CD14-positive monocyte (primary cell): ENCODE data around the gene KIF13A. TPM values are rescaled to one million over a fixed set of nuclear protein-coding genes. Genes with fewer than 3 reads are reported as not detected.
A peak's percentile ranks its signal among the peaks of the same experiment; 100 is the strongest.

Experiments used
- DNase-seq, 3 donors: peaks; one replicate each; pipeline ENCODE4 v3.0.0-alpha.2; 2011 to 2022
- H2AFZ ChIP-seq: 2 replicates; pipeline ENCODE4 v1.6.0; 2012; ENCODE audit warnings: mild to moderate bottlenecking, low read depth, low read length, inconsistent platforms; ENCODE audit not compliant: insufficient read depth, poor library complexity, severe bottlenecking
- H3K27ac ChIP-seq, 2 donors: 1 replicate in 1 of 2; 2 replicates in 1 of 2; pipeline ENCODE4 v1.5.1; 2012 to 2013; ENCODE audit warnings: low read length in 2 of 2, control low read depth in 1 of 2, inconsistent platforms in 1 of 2, low read depth in 1 of 2, mild to moderate bottlenecking in 1 of 2
- H3K27me3 ChIP-seq, 2 donors: one replicate each; pipeline versions ENCODE4 v1.6.0 to v1.6.1; 2011 to 2013; ENCODE audit warnings: low read length in 2 of 2; ENCODE audit not compliant: control insufficient read depth in 2 of 2, insufficient read depth in 2 of 2
- H3K36me3 ChIP-seq, 2 donors: replicated peaks in 1 of 2; 1 replicate in 1 of 2; 2 replicates in 1 of 2; pipeline versions ENCODE4 v1.5.1 to v1.6.1; 2012 to 2013; ENCODE audit warnings: low read length in 2 of 2, control low read depth in 1 of 2, inconsistent platforms in 1 of 2, mild to moderate bottlenecking in 1 of 2; ENCODE audit not compliant: insufficient read depth in 2 of 2, control insufficient read depth in 1 of 2
- H3K4me1 ChIP-seq, 2 donors: 1 replicate in 1 of 2; 2 replicates in 1 of 2; pipeline versions ENCODE4 v1.5.1 to v1.6.1; 2012 to 2013; ENCODE audit warnings: low read length in 2 of 2, control low read depth in 1 of 2, inconsistent platforms in 1 of 2, mild to moderate bottlenecking in 1 of 2, moderate library complexity in 1 of 2; ENCODE audit not compliant: insufficient read depth in 2 of 2, control insufficient read depth in 1 of 2
- H3K4me2 ChIP-seq: replicated peaks from 2 replicates; pipeline ENCODE3; 2012; ENCODE audit warnings: low read length, moderate library complexity, mild to moderate bottlenecking; ENCODE audit not compliant: poor library complexity, severe bottlenecking; ENCODE audit errors: extremely low read depth
- H3K4me3 ChIP-seq, 3 experiments: fragments of 200-600 bp in 1 of 3; sonication (generic) in 1 of 3; replicated peaks in 1 of 3; 1 replicate in 2 of 3; 2 replicates in 1 of 3; pipeline ENCODE4 v1.5.1; 2011 to 2013; ENCODE audit warnings: low read length in 3 of 3, mild to moderate bottlenecking in 3 of 3, control low read depth in 2 of 3, low read depth in 2 of 3, inconsistent platforms in 1 of 3, moderate library complexity in 1 of 3
- H3K79me2 ChIP-seq: 2 replicates; pipeline ENCODE4 v1.6.0; 2012; ENCODE audit warnings: mild to moderate bottlenecking, control low read depth, inconsistent platforms, low read length, moderate library complexity; ENCODE audit not compliant: insufficient read depth
- H3K9ac ChIP-seq: 2 replicates; pipeline ENCODE4 v1.6.0; 2017; ENCODE audit warnings: low read length, mild to moderate bottlenecking; ENCODE audit not compliant: insufficient read depth, poor library complexity, severe bottlenecking
- H3K9me3 ChIP-seq, 2 donors: replicated peaks in 1 of 2; 1 replicate in 1 of 2; 2 replicates in 1 of 2; pipeline versions ENCODE4 v1.5.1 to v1.6.1; 2012 to 2013; ENCODE audit warnings: low read length in 2 of 2, control low read depth in 1 of 2; ENCODE audit not compliant: control insufficient read depth in 1 of 2, insufficient read depth in 1 of 2
- H4K20me1 ChIP-seq: 2 replicates; pipeline ENCODE4 v1.6.0; 2012; ENCODE audit warnings: mild to moderate bottlenecking, low read length, control low read depth, moderate library complexity; ENCODE audit not compliant: insufficient read depth
- H3K27ac Mint-ChIP-seq, 7 donors: one replicate each; pipeline ENCODE4 v1.8.0; 2020; ENCODE audit warnings: mild to moderate bottlenecking in 7 of 7, mixed read lengths in 7 of 7, moderate library complexity in 6 of 7, inconsistent platforms in 2 of 7
- H3K27me3 Mint-ChIP-seq, 3 donors: one replicate each; pipeline ENCODE4 v1.8.0; 2021 to 2022; ENCODE audit warnings: low read depth in 3 of 3, mild to moderate bottlenecking in 3 of 3, mixed read lengths in 3 of 3, moderate library complexity in 3 of 3, inconsistent platforms in 1 of 3
- H3K36me3 Mint-ChIP-seq, 2 donors: one replicate each; pipeline ENCODE4 v1.8.0; 2020; ENCODE audit warnings: mixed read lengths in 2 of 2, inconsistent platforms in 1 of 2, mild to moderate bottlenecking in 1 of 2
- H3K4me1 Mint-ChIP-seq: one replicate; pipeline ENCODE4 v1.8.0; 2020; ENCODE audit warnings: mild to moderate bottlenecking, mixed read lengths
- H3K4me3 Mint-ChIP-seq, 2 donors: one replicate each; pipeline ENCODE4 v1.8.0; 2020; ENCODE audit warnings: mild to moderate bottlenecking in 2 of 2, mixed read lengths in 2 of 2, moderate library complexity in 1 of 2
- H3K9me3 Mint-ChIP-seq, 7 donors: one replicate each; pipeline ENCODE4 v1.8.0; 2020 to 2022; ENCODE audit warnings: mixed read lengths in 7 of 7, mild to moderate bottlenecking in 6 of 7, moderate library complexity in 6 of 7, inconsistent platforms in 2 of 7
- WGBS: methylation state at CpG from one replicate; pipeline ENCODE4 v1.1.5; 2013; ENCODE audit warnings: missing lambda C conversion rate; ENCODE audit not compliant: insufficient coverage; 5-methylcytosine and 5-hydroxymethylcytosine counted together
- intact Hi-C, 2 donors: fragments of 100-400 bp; cut with micrococcal nuclease; formaldehyde crosslinking; loops; one replicate each; pipeline versions ENCODE4 v1.15.0 to v1.15.1; 2023
- polyA plus RNA-seq, 3 donors: library from polyadenylated mRNA; depleted of rRNA in 1 of 3; unstranded in 2 of 3; stranded (reverse) in 1 of 3; fragments of 300-500 nt in 2 of 3; fragments of >200 nt in 1 of 3; fragmentation: Illumina TruSeq in 2 of 3; gene quantifications; 1 replicate in 2 of 3; 2 replicates in 1 of 3; pipeline ENCODE4 v1.2.3, GENCODE V29; 2012 to 2021
- TF ChIP-seq, protein P1 (sequence below): fragments of 200-600 bp; IDR thresholded peaks from one replicate; pipeline ENCODE4 v1.8.0; 2022; ENCODE audit warnings: antibody characterized with exemption, mild to moderate bottlenecking

The KIF13A gene
- polyA plus RNA-seq, 3 donors: 2.9 to 28.4 (median 6.0) TPM

DNA sequence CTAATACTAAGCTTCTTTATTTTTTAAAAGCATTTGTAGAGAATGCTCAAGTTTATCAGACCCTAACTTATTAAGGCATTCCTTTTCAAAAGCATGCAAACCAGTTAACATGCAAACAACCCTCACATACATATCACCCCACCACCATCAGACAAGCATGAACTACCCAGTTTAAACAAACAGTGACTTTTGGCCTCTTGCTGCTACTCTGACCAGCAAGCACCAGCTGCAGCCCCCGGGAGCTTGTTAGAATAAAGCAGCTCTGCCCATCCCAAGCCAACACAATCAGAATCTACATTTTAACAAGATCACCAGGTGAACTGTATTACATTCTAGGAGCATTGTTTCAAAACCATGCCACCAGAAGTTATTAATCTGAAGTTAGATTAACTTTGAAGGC is 274.9 kb downstream of the KIF13A start:
- H3K36me3 Mint-ChIP-seq: peaks cover 0 to 1% of the 10 kb centered on the region in 2 donors
- intact Hi-C loops: no loop called here
- DNase-seq: no peak
- H3K27ac Mint-ChIP-seq: peak overlapping the region in 1 of 7 donors; percentile 41
- TF ChIP-seq, protein P1, sequence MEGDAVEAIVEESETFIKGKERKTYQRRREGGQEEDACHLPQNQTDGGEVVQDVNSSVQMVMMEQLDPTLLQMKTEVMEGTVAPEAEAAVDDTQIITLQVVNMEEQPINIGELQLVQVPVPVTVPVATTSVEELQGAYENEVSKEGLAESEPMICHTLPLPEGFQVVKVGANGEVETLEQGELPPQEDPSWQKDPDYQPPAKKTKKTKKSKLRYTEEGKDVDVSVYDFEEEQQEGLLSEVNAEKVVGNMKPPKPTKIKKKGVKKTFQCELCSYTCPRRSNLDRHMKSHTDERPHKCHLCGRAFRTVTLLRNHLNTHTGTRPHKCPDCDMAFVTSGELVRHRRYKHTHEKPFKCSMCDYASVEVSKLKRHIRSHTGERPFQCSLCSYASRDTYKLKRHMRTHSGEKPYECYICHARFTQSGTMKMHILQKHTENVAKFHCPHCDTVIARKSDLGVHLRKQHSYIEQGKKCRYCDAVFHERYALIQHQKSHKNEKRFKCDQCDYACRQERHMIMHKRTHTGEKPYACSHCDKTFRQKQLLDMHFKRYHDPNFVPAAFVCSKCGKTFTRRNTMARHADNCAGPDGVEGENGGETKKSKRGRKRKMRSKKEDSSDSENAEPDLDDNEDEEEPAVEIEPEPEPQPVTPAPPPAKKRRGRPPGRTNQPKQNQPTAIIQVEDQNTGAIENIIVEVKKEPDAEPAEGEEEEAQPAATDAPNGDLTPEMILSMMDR: no peak
- no peaks in the 10 kb centered on the region for H3K27me3 ChIP-seq
- no peaks in the 10 kb centered on the region for H3K79me2 ChIP-seq
- H3K4me1 Mint-ChIP-seq: peaks cover 18% of the 10 kb centered on the region
- H3K4me3 ChIP-seq: no peak overlapping the region
- H3K4me1 ChIP-seq: peaks cover 14 to 22% of the 10 kb centered on the region in 2 donors
- H3K9me3 Mint-ChIP-seq: no peaks in the 10 kb centered on the region
- WGBS: 100% methylated on average over 1 of the region's 1 CpG
- peaks cover 2 to 8% (median 4%) of the 10 kb centered on the region in 3 donors for H3K27me3 Mint-ChIP-seq
- no peaks in the 10 kb centered on the region for H3K36me3 ChIP-seq
- H2AFZ ChIP-seq: peak overlapping the region; percentile 41
- no peak overlapping the region for H3K4me3 Mint-ChIP-seq
- H4K20me1 ChIP-seq: no peaks in the 10 kb centered on the region
- H3K27ac ChIP-seq: no peak overlapping the region
- no peaks in the 10 kb centered on the region for H3K9me3 ChIP-seq
- no peak overlapping the region for H3K4me2 ChIP-seq
- H3K9ac ChIP-seq: no peak overlapping the region

GRCh38 chr6:17710331-17710730 is 277.1 kb downstream of the KIF13A start:
- peaks cover 22 to 26% of the 10 kb centered on the region in 2 donors for H3K4me1 ChIP-seq
- DNase-seq: no peak
- no peak overlapping the region for H3K4me3 Mint-ChIP-seq
- WGBS: no CpG with 5 or more reads among the region's 3 CpGs
- H3K27ac ChIP-seq: no peak overlapping the region
- H3K36me3 ChIP-seq: no peaks in the 10 kb centered on the region
- peaks cover 0 to 3% (median 0%) of the 10 kb centered on the region in 7 donors for H3K9me3 Mint-ChIP-seq
- H3K4me1 Mint-ChIP-seq: peaks cover 20% of the 10 kb centered on the region
- peaks cover 0 to 1% of the 10 kb centered on the region in 2 donors for H3K36me3 Mint-ChIP-seq
- H3K9ac ChIP-seq: no peak overlapping the region
- no peaks in the 10 kb centered on the region for H3K9me3 ChIP-seq
- no peak overlapping the region for H3K27ac Mint-ChIP-seq
- no peak overlapping the region for H3K4me3 ChIP-seq
- no peaks in the 10 kb centered on the region for H3K27me3 ChIP-seq
- peaks cover 2 to 5% (median 2%) of the 10 kb centered on the region in 3 donors for H3K27me3 Mint-ChIP-seq
- TF ChIP-seq, protein P1: no peak
- peaks cover 12% of the 10 kb centered on the region for H3K79me2 ChIP-seq
- intact Hi-C loops: no loop called here
- no peak overlapping the region for H3K4me2 ChIP-seq
- H4K20me1 ChIP-seq: peaks cover 5% of the 10 kb centered on the region
- no peak overlapping the region for H2AFZ ChIP-seq
